HEK293 (cell line): ENCODE data around the gene DDX25.

Experiments used
- CTCF ChIA-PET: fragments of 350-600 bp; formaldehyde crosslinking; extraction: SDS; loops from one replicate; lab custom pipeline; 2021; ENCODE audit warnings: antibody characterized with exemption; lab: Yijun Ruan, JAX
- POLR2A ChIA-PET: fragments of 300-600 bp; formaldehyde crosslinking; extraction: SDS; loops from one replicate; lab custom pipeline; 2020; ENCODE audit warnings: antibody characterized with exemption, inconsistent platforms; lab: Yijun Ruan, JAX
- H3K27ac ChIP-seq: fragments of 200-500 bp; sonication (Bioruptor generic); 2 replicates; pipeline ENCODE4 v1.5.1; 2014; ENCODE audit warnings: low read depth, low read length, control low read depth, inconsistent platforms; ENCODE audit errors: extremely low read depth
- H3K36me3 ChIP-seq, 2 experiments: fragments of 200-500 bp in 1 of 2; sonication (Bioruptor generic) in 1 of 2; 1 replicate in 1 of 2; 2 replicates in 1 of 2; pipeline ENCODE4 v1.5.1; 2014 to 2017; ENCODE audit warnings: inconsistent platforms in 2 of 2, low read length in 2 of 2; ENCODE audit not compliant: control insufficient read depth in 2 of 2, insufficient read depth in 1 of 2
- H3K4me1 ChIP-seq: fragments of 200-500 bp; sonication (Bioruptor generic); 2 replicates; pipeline ENCODE4 v1.5.1; 2014; ENCODE audit warnings: mild to moderate bottlenecking, low read length, inconsistent platforms; ENCODE audit not compliant: control insufficient read depth, insufficient read depth
- H3K4me3 ChIP-seq: 2 replicates; pipeline ENCODE4 v1.5.1; 2011; ENCODE audit warnings: low read depth, mild to moderate bottlenecking, control low read depth, low read length, moderate library complexity
- H3K9me3 ChIP-seq: fragments of 200-500 bp; sonication (Bioruptor generic); 2 replicates; pipeline ENCODE4 v1.5.1; 2014; ENCODE audit warnings: low read depth, low read length, inconsistent platforms; ENCODE audit not compliant: control insufficient read depth, insufficient read depth
- EGR2 ChIP-seq: fragments of 450-650 bp; formaldehyde crosslinking; IDR thresholded peaks from 2 replicates; pipeline ENCODE4 v1.5.1; 2016; ENCODE audit warnings: low read depth, missing biosample characterization, missing genetic modification characterization
- HOXC10 ChIP-seq: sonication (generic); formaldehyde crosslinking; IDR thresholded peaks from 2 replicates; pipeline ENCODE4 v1.8.1; 2023; ENCODE audit warnings: mild to moderate bottlenecking, missing genetic modification reagents
- IKZF3 ChIP-seq: fragments of 450-650 bp; IDR thresholded peaks from 2 replicates; pipeline ENCODE4 v1.5.0; 2018; ENCODE audit warnings: missing biosample characterization, mild to moderate bottlenecking, missing genetic modification characterization, moderate library complexity
- KLF1 ChIP-seq: fragments of 450-650 bp; formaldehyde crosslinking; IDR thresholded peaks from 2 replicates; pipeline ENCODE4 v1.5.1; 2016; ENCODE audit warnings: missing biosample characterization, missing genetic modification characterization
- OVOL3 ChIP-seq: fragments of 450-650 bp; formaldehyde crosslinking; IDR thresholded peaks from 2 replicates; pipeline ENCODE4 v1.5.1; 2016; ENCODE audit warnings: missing biosample characterization, missing genetic modification characterization
- SP7 ChIP-seq: fragments of 450-650 bp; formaldehyde crosslinking; IDR thresholded peaks from 2 replicates; pipeline ENCODE4 v1.5.1; 2016; ENCODE audit warnings: missing biosample characterization, missing genetic modification characterization
- YY2 ChIP-seq: fragments of 450-650 bp; formaldehyde crosslinking; IDR thresholded peaks from 2 replicates; pipeline ENCODE4 v1.5.1; 2016; ENCODE audit warnings: missing biosample characterization, missing genetic modification characterization
- ZBTB21 ChIP-seq: fragments of 450-650 bp; formaldehyde crosslinking; IDR thresholded peaks from 2 replicates; pipeline ENCODE4 v1.5.1; 2017; ENCODE audit warnings: missing biosample characterization, missing genetic modification characterization
- ZFP37 ChIP-seq: fragments of 450-650 bp; formaldehyde crosslinking; IDR thresholded peaks from 2 replicates; pipeline ENCODE4 v1.5.1; 2016; ENCODE audit warnings: missing biosample characterization, missing genetic modification characterization
- ZFP69B ChIP-seq: fragments of 450-650 bp; formaldehyde crosslinking; IDR thresholded peaks from 2 replicates; pipeline ENCODE4 v1.5.1; 2016; ENCODE audit warnings: missing biosample characterization, missing genetic modification characterization
- ZNF132 ChIP-seq: fragments of 450-650 bp; formaldehyde crosslinking; IDR thresholded peaks from 2 replicates; pipeline ENCODE4 v1.5.1; 2017; ENCODE audit warnings: missing biosample characterization, missing genetic modification characterization, borderline replicate concordance
- ZNF157 ChIP-seq: fragments of 450-650 bp; formaldehyde crosslinking; IDR thresholded peaks from 2 replicates; pipeline ENCODE4 v1.5.1; 2016; ENCODE audit warnings: missing biosample characterization, missing genetic modification characterization
- ZNF239 ChIP-seq: fragments of 450-650 bp; formaldehyde crosslinking; IDR thresholded peaks from 2 replicates; pipeline ENCODE4 v1.5.1; 2016; ENCODE audit warnings: missing biosample characterization, missing genetic modification characterization
- ZNF292 ChIP-seq: fragments of 450-650 bp; formaldehyde crosslinking; IDR thresholded peaks from 2 replicates; pipeline ENCODE4 v1.5.1; 2016; ENCODE audit warnings: low read depth, missing biosample characterization, missing genetic modification characterization, borderline replicate concordance
- ZNF311 ChIP-seq: fragments of 450-650 bp; formaldehyde crosslinking; IDR thresholded peaks from 2 replicates; pipeline ENCODE4 v1.5.1; 2017; ENCODE audit warnings: missing biosample characterization, missing genetic modification characterization, borderline replicate concordance
- ZNF366 ChIP-seq: fragments of 450-650 bp; formaldehyde crosslinking; conservative IDR thresholded peaks from 2 replicates; pipeline ENCODE4 v1.5.1; 2016; ENCODE audit warnings: missing biosample characterization, missing genetic modification characterization
- ZNF391 ChIP-seq: fragments of 450-650 bp; formaldehyde crosslinking; IDR thresholded peaks from 2 replicates; pipeline ENCODE4 v1.5.1; 2016; ENCODE audit warnings: low read depth, missing biosample characterization, missing genetic modification characterization, borderline replicate concordance
- ZNF530 ChIP-seq: fragments of 450-650 bp; formaldehyde crosslinking; IDR thresholded peaks from 2 replicates; pipeline ENCODE4 v1.5.1; 2016; ENCODE audit warnings: low read depth, missing biosample characterization, missing genetic modification characterization
- ZNF560 ChIP-seq: fragments of 450-650 bp; formaldehyde crosslinking; IDR thresholded peaks from 2 replicates; pipeline ENCODE4 v1.5.1; 2017; ENCODE audit warnings: missing biosample characterization, missing genetic modification characterization, borderline replicate concordance
- ZNF629 ChIP-seq: fragments of 450-650 bp; formaldehyde crosslinking; IDR thresholded peaks from 2 replicates; pipeline ENCODE4 v1.5.1; 2017; ENCODE audit warnings: missing biosample characterization, missing genetic modification characterization
- ZNF660 ChIP-seq: fragments of 450-650 bp; IDR thresholded peaks from 2 replicates; pipeline ENCODE4 v1.5.1; 2018; ENCODE audit warnings: missing biosample characterization, mild to moderate bottlenecking, missing genetic modification characterization
- ZNF777 ChIP-seq: fragments of 450-650 bp; formaldehyde crosslinking; IDR thresholded peaks from 2 replicates; pipeline ENCODE4 v1.5.1; 2017; ENCODE audit warnings: missing biosample characterization, missing genetic modification characterization, borderline replicate concordance
- ZNF830 ChIP-seq: fragments of 450-650 bp; IDR thresholded peaks from 2 replicates; pipeline ENCODE4 v1.5.0; 2018; ENCODE audit warnings: missing biosample characterization, missing genetic modification characterization, low read depth, mild to moderate bottlenecking, moderate library complexity
- ZNF837 ChIP-seq: fragments of 450-650 bp; formaldehyde crosslinking; IDR thresholded peaks from 2 replicates; pipeline ENCODE4 v1.5.1; 2016; ENCODE audit warnings: missing biosample characterization, missing genetic modification characterization
- TF ChIP-seq, protein P1 (sequence below): fragments of 450-650 bp; formaldehyde crosslinking; IDR thresholded peaks from 2 replicates; pipeline ENCODE4 v1.5.1; 2016; ENCODE audit warnings: missing biosample characterization, missing genetic modification characterization
- TF ChIP-seq, protein P2 (sequence below): fragments of 450-650 bp; formaldehyde crosslinking; IDR thresholded peaks from 2 replicates; pipeline ENCODE4 v1.5.1; 2016; ENCODE audit warnings: missing biosample characterization, missing genetic modification characterization
- TF ChIP-seq, protein P3 (sequence below): fragments of 450-650 bp; formaldehyde crosslinking; IDR thresholded peaks from 2 replicates; pipeline ENCODE4 v1.5.1; 2016; ENCODE audit warnings: missing biosample characterization, missing genetic modification characterization

DDX25 gene

DNA sequence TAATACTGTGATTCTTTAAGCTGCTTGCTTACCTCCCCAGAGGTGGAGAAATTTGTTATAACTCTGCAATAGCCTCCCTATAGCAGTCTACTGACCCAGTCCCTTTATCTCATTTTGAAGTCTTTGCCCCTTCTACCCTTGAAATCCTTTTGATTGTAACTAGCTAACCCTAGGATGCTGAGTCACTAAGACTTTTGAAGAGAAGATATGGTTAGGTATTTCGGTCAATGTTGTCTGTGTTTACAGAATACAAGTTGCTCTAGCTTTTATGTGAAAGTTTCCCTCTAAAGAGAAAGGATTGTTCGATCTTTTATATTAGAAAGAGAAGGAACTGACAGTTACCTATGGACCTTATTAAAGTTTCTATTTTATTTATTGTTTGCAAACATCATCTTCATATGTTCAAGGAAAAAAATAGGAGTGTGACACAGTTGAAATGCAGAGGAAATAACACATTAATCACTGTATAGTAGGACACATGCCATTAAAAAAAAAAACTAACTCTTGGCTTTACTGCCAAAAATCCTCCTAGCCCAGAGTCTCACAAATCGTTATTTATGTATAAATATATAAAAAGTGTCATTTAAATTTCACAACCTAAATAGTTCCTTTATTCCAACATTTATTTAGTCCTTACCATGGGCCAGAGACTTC, 13.7 kb upstream of the DDX25 start:
- Histone ChIP-seq H3K4me3 (no peak overlapping the region), H3K9me3 (no peaks in the 10 kb centered on the region)
- TF ChIP-seq EGR2 (tag by site-specific recombination), result no peak
- no peak for TF ChIP-seq ZNF311 (tag by site-specific recombination)
- no peak for TF ChIP-seq ZFP69B (tag by site-specific recombination)
- no peak for TF ChIP-seq YY2 (tag by site-specific recombination)
- TF ChIP-seq KLF1 (tag by site-specific recombination), result no peak
- no peak for TF ChIP-seq ZFP37 (tag by site-specific recombination)
- no peak for TF ChIP-seq ZNF239
- no peak for TF ChIP-seq ZNF366 (tag by site-specific recombination)
- no peak for TF ChIP-seq SP7 (tag by site-specific recombination)
- TF ChIP-seq, protein P1, sequence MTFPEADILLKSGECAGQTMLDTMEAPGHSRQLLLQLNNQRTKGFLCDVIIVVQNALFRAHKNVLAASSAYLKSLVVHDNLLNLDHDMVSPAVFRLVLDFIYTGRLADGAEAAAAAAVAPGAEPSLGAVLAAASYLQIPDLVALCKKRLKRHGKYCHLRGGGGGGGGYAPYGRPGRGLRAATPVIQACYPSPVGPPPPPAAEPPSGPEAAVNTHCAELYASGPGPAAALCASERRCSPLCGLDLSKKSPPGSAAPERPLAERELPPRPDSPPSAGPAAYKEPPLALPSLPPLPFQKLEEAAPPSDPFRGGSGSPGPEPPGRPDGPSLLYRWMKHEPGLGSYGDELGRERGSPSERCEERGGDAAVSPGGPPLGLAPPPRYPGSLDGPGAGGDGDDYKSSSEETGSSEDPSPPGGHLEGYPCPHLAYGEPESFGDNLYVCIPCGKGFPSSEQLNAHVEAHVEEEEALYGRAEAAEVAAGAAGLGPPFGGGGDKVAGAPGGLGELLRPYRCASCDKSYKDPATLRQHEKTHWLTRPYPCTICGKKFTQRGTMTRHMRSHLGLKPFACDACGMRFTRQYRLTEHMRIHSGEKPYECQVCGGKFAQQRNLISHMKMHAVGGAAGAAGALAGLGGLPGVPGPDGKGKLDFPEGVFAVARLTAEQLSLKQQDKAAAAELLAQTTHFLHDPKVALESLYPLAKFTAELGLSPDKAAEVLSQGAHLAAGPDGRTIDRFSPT (tag by site-specific recombination), result no peak
- TF ChIP-seq ZNF660, result no peak
- TF ChIP-seq, protein P2, sequence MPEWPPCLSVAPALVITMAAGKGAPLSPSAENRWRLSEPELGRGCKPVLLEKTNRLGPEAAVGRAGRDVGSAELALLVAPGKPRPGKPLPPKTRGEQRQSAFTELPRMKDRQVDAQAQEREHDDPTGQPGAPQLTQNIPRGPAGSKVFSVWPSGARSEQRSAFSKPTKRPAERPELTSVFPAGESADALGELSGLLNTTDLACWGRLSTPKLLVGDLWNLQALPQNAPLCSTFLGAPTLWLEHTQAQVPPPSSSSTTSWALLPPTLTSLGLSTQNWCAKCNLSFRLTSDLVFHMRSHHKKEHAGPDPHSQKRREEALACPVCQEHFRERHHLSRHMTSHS (tag by site-specific recombination), result no peak
- TF ChIP-seq IKZF3 (tag by site-specific recombination), result no peak
- TF ChIP-seq, all 188 proteins: peak for 0
- CTCF ChIA-PET, result interaction anchor here (0.7 to 1.1 kb wide), 2 partner anchors 438 to 545 kb away, joined by 4 read pairs; no protein-coding TSS in a partner anchor
- Histone ChIP-seq H3K36me3 (peaks cover 4 to 31% of the 10 kb centered on the region in 2 experiments; a peak in 1 of 3 replicates), H3K27ac (no peak overlapping the region), H3K4me1 (no peaks in the 10 kb centered on the region)
- POLR2A ChIA-PET, result no interaction called here

DNA sequence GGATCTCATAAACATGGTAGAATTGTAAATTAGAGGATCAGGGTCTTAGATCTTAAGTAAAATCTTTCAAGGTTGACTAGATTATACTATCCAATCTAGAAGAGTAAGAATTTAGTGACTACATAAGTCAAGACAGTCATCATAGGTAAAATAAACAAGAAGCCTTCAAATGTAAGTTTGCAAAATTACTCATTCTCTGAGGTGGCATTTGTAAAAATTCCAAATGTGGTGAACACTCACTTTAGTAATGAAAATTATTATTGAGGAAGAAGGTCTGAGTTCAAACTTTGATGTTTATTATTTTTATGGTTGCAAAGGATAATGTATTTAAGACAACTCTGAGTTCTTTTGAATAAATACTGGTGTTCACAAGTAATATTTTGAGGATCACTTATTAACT, 12.2 kb upstream of the DDX25 start:
- TF ChIP-seq OVOL3 (tag by site-specific recombination) (no peak), ZNF777 (no peak)
- TF ChIP-seq, all 188 proteins: peak for 0
- Histone ChIP-seq H3K27ac (no peak overlapping the region), H3K4me1 (no peaks in the 10 kb centered on the region), H3K36me3 (peaks cover 4 to 38% of the 10 kb centered on the region in 2 experiments; a peak in 1 of 3 replicates), H3K9me3 (no peaks in the 10 kb centered on the region), H3K4me3 (no peak overlapping the region)
- ChIA-PET POLR2A (no interaction called here), CTCF (interaction anchor here (0.6 kb wide), 1 partner anchor 289 kb away, joined by 5 read pairs; no protein-coding TSS in a partner anchor)

DNA sequence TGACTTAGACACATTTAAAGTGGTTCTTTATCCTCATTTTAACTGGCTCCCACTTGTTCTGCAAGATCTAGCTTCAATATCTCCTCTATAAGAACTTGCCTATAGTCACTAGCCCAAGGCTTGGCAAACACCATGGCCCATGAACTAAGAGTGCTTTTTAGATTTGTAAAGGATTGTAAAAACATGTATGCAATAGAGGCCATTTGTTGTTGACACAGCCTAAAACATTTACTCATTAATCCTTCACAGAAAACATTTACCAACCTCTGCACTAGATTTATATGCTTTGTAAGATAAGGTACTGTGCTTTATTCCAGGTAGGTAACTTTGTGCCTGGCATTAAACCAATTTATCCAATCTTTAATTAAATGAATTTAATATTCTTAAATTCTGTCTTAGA, 11.3 kb upstream of the DDX25 start:
- H3K4me1 ChIP-seq, result no peaks in the 10 kb centered on the region
- H3K36me3 ChIP-seq, result peaks cover 4 to 38% of the 10 kb centered on the region in 2 experiments; a peak in 1 of 3 replicates
- no peaks in the 10 kb centered on the region for H3K9me3 ChIP-seq
- no peak overlapping the region for H3K4me3 ChIP-seq
- H3K27ac ChIP-seq, result no peak overlapping the region
- ChIA-PET POLR2A (no interaction called here), CTCF (no interaction called here)
- TF ChIP-seq ZNF629 (tag by site-specific recombination) (no peak), IKZF3 (tag by site-specific recombination) (no peak), ZBTB21 (no peak), HOXC10 (CRISPR knock-in tag) (no peak), ZNF830 (tag by site-specific recombination) (no peak), KLF1 (tag by site-specific recombination) (no peak), ZNF292 (tag by site-specific recombination) (no peak), ZNF560 (no peak), ZNF530 (no peak), ZNF132 (tag by site-specific recombination) (no peak), ZNF837 (tag by site-specific recombination) (no peak), ZNF157 (tag by site-specific recombination) (no peak), ZNF391 (tag by site-specific recombination) (no peak)
- TF ChIP-seq, protein P3, sequence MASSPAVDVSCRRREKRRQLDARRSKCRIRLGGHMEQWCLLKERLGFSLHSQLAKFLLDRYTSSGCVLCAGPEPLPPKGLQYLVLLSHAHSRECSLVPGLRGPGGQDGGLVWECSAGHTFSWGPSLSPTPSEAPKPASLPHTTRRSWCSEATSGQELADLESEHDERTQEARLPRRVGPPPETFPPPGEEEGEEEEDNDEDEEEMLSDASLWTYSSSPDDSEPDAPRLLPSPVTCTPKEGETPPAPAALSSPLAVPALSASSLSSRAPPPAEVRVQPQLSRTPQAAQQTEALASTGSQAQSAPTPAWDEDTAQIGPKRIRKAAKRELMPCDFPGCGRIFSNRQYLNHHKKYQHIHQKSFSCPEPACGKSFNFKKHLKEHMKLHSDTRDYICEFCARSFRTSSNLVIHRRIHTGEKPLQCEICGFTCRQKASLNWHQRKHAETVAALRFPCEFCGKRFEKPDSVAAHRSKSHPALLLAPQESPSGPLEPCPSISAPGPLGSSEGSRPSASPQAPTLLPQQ, result no peak
